Activated gamma-delta T cell treated with Interleukin-2 at 50 U/mL for 16 hours (primary cell): ENCODE data around the gene CA5A.

Experiments
- DNase-seq: peaks from one replicate; pipeline ENCODE4 v3.0.0-alpha.2; 2020

Gene CA5A

DNA sequence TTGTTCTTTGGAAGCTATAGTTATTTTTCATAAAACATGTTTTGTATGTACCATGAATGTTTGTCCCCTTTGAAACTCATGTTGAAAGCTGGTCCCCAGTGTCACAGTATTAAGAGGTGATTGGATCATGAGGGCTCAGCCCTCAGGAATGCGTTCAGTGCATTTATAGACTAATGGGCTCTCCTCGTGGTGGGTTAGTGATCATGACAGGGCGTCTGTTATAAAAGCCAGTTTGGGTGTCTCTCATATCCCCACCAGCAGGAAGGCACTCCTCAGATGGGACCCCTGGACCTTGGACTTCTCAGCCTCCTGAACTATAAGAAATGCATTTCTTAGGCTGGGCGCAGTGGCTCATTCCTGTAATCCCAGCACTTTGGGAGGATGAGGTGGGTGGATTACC lies 25.3 kb upstream of the CA5A start:
- DNase-seq = no peak

DNA sequence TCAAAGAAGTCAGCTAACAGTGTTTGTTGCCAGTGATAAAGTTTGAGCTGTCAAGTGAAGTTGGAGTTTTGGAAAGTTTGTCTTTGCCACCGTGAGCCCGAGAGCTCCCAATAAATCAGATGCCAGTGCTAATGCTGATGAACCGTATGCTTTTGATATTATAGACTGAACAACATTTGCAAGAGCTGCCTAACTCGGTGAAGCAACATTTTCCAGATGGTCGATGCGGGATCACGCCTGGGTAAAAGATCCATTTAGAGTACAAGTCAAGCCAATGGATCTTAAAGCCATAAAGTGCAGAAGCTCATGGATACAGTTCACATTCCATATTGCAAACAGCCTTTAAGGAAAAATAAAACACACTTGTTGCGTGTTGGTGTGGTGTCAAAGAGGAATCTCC lies 24.5 kb upstream of the CA5A start:
- no peak for DNase-seq

DNA sequence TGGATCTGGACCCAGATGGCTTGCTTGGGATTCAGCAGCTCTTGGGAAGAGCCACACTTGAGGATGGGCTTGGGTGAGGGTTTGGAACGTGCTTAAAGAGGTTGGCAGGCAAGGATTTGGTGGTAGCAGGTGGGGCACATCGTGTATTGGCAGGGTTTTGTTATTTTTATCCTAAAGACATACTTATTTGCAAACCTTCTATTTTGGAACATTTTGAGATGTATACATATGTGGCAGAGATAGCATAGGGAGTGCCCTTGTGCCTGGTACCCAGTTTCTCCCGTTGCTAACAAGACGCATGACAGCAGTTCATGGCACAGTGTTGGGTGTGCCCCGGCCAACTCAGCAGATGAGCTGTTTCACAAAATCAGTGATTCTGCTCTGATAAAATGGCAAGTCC lies 24.0 kb upstream of the CA5A start:
- no peak for DNase-seq

DNA sequence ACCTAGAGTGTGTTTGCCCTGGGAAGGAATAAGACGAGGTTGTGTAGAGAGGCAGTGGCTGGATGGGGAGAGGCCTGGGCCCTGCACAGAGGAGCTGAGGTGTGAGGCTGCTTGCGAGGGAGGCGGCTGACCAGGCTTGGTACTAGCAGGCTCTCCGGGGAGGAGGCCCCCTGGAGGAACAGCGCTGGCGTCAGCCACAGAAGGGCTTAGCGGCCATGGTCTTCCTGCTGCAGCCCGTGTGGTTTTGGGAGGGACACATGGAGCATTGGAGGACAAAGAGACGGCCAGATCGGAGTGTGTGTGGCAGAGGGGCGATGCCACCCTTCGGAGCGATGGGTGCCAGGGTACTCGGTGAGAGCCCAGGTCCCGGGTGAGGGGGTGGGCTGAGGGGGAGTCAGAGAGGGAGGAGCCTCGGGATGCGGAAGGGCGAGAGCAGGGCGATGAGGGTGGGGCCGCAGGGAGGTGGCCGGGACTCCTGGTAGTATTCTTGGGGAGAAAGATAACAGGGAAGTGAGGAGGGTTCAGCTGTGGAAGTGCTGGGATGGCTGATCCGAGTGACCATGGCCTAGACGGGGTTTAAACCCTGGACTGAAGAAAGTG lies 23.2 kb upstream of the CA5A start:
- no peak for DNase-seq

DNA sequence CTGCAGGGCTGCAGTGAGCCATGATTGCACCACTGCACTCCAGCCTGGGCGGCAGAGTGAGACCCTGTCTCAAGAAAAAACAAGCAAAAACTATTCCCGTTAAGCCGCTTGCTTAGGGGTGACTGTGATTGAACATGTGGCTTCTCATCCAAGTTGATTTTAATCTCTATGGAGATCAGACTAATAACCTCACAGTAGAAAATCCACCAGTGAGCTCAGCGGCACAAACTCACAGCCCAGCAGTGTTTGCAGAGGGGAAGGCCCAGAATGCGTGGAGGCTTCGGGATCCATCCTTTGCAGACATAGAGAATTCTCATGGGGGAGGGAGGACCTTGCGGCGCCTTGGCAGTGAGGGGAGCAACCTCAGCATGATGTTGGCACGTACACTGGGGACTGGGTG lies 22.3 kb upstream of the CA5A start:
- DNase-seq = no peak

DNA sequence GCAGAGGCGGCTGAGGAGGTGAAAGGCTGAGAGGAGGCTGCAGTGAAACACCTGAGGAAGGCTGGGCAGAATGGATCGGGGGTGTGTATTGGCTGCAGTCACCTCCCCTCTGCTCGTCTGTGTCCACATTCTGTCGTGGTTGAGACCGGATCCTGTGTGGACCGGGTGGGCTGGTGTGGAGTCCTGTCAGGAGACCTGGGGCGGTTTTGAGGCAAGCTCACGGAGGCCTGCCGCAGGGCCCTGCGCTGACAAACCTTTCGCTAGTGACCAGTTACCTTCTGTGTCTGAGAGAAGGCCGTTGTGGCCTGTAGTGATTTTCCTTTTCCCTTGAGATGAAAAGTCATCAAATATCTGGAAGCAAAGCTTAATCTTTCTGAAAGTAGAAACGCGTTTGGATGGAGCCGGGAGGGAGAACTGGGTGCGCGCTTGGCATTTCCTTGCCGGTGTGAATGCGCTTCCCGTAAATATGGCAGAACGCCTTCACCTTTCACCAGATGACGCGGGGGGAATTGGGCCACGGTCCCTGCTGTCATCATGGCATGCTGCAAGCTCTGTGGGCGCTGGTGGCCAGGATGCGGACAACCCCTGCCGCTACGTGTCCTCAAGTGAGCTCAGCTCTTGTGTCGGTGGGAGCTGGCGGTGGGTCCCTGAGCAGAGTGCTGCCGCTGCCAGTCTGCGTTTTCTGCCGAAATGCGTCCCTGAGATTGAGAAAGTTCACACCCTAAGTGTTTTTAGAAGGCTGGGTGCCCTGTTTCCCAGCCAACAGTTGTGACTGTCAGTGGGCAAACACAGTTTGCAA lies 21.2 kb upstream of the CA5A start:
- no peak for DNase-seq

DNA sequence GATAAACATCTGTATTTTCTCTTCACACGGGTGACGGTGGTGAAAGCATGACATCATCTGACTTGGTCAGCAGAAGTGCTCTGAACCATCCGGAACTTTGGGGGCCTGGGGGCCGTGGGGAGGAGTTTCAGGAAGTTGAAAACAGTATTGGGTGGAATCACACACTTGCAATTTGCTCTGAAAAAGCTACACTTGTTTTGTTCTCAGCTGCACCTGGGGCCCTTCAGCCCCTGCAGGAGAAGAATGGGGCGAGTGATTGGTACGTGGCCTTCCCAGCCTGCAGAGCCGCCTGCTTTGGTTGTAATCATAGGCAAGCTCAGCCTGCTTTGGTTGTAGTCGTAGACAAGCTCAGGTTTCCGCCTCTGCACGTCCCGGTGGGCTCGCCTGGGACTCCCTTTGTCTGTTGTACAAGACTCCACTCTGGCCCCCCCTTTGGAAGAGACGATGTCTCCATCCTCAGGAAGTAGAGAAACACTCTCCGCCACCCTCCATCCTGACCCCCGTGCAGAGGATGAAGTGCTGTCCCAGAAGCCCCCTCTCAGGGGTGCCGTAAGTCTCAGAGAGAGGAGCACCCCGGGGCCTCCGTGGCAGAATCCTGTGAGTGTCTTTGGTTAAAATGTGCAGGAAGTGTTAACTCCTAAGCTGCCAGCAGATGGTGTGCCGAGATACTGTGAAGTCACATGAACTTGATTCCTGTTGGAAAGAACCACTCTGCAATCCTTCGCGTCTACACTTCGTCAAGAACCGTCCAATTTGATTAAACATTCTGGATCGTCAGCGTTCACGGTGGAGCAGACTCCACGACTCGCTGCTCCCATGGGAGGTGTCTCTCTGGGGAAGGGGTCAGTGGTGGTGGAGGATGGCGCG lies 20.3 kb upstream of the CA5A start:
- DNase-seq = peak; percentile 69

DNA sequence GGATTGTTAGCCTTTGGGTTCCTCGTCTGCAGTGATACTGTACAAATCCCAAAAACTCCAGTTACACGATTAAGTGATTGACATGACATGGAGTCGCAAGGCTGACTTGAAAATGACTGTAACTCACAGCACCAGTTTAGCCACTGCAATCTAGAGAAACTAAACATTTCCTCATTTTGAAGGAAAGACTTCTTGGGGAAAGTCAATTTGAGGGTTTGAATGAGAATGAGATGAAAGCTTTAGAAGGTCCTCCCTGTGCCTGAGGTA lies 19.7 kb upstream of the CA5A start:
- DNase-seq = no peak

DNA sequence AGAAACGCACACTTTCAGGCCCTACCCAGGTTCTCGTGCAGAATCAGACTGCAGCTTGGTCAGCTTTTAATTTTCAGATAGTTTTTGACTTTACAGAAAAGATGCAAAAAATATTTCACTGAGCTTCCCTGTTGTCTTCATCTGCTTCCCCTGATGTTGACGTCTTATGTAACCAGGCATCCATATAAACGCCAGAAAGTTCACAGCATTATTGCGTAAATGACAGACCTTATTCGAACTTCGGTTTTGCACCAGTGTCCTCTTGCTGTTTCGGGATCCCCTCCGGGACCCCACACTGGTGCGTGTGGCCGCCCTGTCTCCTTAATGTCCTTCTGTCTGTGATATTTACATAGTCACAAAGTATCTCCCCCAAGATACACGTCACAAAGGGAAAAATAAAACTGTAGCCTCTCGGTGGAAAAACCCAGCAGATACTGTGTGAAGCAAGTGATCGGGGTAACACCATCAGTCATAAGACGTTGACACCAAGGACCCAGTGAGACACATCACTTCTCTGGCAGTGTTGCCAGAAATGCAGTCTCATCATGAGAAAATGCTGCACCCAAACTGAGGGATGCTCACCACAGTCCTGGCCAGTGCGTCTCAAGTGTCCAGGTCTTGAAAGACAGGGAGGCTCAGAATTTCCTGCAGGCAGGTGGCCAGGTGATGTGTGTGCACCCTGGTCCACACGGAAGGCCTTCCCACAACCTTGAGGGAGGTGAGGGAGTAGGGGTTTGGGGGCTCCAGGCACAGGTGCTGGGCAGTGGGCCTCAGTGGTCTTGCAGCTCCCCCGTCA lies 19.2 kb upstream of the CA5A start:
- DNase-seq = no peak

DNA sequence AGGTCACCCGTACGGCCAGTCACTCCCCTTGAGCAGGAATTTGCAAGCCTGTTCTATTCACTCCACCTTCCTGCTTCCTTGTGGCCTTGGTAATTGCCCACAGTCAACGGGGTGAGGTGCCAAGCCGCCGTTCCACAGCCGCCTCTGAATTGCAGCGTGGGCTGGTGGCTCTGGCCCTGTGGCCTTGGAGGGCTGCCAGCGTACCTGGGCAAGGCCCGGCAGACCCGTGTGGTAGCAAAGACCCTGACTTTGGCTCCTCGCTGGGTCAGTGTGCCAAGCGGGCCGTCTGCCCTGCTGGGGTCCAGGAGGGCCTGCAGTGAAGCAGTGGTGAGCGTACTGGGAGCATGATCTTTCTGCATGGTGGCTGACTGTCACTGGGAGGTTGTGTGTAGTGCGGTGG lies 18.5 kb upstream of the CA5A start:
- DNase-seq = no peak

DNA sequence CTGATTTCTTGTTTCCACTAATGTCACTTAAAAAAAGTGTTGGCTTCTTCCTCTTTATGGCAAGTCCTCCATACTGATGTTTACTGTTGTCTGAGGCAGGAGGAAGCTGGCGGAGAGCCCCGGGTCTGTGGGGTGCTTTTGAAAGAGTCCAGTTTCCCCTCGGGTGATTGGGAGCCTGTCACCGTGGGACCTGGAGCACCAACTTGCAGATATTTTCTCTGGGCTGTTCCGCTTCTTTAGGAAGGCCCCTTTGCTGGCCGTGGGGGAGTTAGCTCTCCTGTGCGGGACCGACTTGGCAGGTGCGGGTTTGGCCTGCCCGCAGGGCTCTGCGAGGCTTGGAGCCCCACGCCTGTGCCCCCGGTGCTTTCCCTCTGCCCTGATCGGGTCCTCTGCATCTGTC lies 18.0 kb upstream of the CA5A start:
- DNase-seq = no peak

DNA sequence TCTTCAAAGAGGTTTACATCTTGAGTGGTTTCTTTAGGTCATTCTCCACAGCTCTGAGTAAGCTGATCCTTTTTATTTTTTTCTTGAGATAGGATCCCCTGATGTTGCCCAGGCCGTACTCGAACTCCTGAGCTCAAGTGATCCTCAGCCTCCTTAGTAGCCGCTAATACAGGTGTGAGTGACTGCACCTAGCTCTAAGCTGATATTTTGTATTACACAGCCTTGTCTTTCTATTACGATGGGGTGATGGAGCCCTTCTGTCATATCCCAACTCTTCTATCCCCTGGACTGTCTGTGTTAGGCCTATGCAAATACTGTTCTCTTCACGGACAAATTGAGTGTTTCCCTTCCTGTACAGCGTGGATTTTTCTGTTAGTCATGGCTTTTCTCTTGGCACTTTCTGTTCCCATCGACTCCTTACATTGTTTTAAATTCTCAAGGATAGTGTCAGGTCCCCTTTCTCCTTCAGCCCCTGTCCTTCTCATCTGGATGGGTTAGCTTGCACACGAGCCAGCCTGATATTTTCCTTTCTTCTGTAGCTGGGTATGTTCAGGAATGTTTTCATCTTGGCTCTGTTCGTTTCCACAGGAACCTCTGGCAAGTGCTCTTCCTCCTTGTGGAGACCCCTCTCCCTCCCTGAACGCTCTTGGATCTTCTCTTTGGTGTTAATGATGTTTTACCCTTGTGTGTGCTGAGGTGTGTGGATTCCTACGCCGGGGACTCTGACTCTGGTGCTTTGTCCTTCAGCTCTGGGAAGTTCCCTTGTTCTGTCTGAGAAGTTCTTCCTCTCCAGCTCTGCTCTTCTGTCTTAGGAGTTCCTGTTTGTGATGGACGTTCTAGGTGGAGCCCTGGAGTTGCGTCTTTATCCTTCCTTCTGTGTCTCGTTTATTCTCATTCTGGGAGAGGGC lies 17.2 kb upstream of the CA5A start:
- DNase-seq = no peak

DNA sequence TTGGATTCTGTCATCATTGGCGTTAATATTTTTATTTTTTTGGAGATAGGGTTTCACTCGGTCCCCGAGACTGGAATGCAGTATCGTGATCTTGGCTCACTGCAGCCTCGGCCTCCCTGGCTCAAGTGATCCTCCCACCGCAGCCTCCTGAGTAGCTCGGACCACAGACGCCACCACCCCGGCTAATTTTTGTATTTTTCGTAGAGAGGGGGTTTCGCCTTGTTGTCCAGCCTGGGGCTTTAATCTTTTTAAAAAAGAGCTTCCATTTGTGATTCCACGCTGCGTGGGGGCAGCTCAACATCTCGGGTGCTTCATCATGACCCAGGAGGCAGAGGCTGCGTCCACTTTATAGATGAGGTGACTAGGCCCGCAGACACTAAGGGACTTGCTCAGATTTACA lies 16.4 kb upstream of the CA5A start:
- no peak for DNase-seq

DNA sequence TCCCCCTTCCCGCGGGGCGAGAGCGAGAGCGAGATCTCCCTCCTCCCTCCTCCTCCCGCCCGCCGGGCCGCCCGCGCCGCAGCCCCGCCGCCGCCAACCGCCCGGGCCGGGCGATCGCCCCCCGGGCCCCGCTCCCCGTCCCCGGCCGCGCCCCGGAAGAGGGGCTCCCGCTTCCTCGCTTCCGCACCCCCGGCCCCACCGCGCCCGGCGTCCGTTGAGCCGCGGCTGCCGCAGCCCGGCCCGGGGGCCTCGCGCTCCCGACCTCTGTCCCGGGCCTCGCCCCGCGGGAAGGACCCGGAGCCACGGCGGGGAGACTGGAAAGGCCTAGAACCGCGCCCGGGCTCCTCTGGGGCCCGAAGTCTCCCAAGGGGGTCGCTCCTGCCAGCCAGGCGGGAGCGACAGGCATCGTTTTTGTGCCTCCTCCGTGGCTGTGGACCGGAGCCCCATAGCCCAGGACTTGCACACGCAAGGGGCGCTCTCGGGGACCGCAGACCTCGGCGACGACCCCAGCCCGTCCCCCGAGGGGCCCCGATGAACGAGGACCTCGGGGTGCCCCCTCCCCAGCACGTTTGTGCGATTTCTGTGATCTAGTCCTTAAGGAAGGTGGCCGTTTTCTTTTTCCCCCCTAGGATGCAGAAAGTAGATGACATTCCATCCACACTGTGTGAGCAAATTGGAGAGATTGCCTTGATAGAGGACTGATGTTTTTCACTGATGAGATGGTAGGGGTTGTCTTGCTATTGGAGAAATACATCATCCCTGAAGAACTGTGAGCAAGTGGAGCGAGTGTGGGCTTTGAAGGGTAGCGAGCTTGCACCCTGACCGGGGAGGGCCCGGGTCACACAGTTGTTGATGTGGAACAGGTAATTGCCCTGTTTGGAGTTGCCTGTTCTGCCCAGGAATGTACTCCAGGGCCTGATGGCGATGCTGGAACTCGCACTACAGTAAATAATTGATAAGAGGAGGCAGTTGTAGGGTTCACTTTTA lies 15.5 kb upstream of the CA5A start:
- no peak for DNase-seq

DNA sequence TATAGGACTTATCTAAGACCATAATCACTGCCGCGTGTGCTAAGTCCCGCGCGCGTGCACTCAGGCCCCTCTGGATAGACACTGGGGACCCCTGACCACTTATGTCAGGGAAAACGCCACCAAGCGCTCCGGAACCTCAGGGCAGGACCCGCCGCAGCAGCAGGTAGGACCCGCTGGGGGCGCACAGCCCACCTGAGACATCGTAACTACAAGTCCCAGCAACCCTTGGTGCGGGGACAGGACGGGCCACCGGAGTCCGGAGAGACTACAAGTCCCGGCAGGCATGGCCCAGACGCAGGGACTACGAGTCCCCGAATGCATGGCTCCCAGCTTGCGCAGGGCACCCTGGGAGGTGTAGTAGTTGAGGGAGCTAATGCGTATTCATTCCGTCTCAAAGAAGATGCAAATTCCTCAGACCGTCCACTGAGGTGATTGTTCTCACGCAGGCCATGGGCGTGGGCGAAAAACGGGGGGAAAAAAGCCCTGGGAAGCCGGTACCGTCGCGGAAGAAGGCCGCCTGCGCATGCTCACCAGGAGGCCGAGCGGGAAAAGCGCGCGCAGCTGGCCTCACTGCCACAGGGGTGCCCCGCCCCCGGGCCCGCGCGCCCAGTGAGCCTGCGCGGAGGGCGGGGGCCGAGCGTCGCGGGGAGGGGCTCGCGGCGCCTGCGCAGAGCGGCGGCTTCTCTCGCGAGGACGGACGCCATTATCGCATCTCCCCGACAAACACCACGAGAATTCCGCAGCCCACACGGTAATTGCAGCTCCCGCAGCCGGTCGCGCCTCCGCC lies 14.6 kb upstream of the CA5A start, which contains the start of gene BANP:
Gene BANP (plus strand): TSS at position 670 of the 787 bp plus-strand sequence. CDS start 23,682 bp downstream, outside the sequence.
- DNase-seq = peak; percentile 97

DNA sequence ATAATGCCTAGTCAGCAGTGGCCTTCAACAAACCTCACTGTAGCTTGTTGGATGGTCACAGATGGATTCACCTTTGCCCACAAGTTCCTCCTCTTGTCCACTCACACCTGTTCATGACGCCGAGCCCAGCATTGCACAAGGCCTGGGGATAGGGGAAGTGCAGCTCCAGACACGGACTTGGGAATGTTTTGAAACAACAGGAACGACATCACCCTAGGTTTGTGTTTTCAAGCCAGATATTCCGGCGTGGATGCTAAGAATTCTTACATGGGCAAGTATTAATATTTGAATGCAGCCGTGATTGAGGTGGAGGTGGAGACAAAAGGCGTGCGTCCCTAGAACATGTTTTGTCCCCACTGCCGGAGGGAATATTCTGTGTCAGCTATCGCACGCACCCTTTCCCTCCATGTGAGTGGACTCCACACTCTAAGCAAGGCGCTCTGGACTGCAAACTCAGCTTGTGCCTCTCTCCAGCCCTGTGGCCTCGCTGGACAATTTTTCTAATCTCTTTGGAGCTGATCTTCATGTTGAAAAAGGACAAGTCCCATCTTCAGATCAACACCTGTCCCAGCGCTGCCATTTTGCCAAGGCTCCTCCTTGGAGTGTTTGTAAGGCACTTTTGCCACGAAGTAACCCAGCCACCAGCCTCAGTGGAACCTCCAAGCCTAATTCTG lies 12.9 kb upstream of the CA5A start:
- no peak for DNase-seq

DNA sequence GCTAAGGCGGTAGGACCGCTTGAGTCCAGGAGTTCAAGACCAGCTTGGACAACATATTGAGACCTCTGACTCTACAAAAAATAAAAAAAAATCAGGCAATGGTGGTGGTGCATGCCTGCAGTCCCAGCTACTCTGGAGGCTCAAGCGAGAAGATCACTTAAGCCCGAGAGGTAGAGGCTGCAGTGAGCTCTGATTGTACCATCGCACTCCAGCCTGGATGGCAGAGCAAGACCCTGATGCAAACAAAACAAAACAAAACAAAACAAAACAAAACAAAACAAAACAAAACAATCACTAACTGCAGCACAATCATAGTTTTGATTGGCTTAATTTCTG lies 12.4 kb upstream of the CA5A start:
- no peak for DNase-seq

DNA sequence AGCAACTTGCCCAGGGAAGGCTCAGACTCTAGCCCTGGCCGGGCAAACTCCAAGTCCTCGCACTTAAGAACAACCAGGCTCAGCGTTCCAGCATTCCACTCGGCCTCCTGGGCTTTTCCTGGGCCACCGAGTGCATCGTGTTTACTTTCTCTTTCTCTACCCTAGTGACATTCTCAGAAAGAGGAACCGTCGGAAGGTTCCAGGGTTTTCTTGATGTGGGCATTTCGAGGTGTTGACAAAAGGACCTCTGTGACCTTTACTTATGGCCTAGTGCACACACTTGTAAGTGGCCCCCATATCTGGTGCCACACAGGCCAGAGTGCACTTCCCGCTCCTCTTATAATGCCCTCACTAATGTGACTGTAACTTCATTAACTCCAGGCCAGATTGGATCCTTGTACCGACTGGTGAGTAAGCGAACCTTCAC lies 11.8 kb upstream of the CA5A start:
- no peak for DNase-seq

DNA sequence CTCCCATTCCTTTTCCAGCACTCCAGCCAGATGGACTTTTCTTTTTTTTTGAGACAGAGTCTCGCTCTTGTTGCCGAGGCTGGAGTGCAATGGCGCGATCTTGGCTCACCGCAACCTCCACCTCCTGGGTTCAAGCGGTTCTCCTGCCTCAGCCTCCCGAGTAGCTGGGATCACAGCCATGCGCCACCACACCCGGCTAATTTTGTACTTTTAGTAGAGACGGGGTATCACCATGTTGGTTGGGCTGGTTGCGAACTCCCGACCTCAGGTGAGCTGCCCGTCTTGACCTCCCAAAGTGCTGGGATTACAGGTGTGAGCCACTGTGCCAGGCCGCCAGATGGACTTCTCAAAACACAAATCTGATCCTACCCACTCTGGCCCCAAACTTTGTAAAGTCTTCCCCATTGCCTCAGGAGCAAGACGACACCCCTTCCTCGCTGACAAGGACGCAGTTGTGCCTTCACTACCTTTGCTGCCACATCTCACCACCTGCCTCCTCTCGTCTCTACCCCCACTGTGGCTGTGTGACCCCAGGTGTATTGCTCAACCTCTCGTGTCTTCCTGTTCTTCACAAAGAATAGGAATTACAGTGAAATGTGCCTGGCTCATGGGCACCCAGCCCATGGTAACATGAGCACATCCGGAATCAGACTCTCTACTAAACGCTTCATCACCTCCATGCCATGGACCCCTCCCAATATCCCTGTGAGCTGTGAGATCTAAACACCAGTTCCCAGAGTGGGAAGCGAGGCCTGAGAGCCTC lies 11.2 kb upstream of the CA5A start:
- DNase-seq = no peak
